ENCODE results near the gene MRPS25.

MRPS25 gene

DNA sequence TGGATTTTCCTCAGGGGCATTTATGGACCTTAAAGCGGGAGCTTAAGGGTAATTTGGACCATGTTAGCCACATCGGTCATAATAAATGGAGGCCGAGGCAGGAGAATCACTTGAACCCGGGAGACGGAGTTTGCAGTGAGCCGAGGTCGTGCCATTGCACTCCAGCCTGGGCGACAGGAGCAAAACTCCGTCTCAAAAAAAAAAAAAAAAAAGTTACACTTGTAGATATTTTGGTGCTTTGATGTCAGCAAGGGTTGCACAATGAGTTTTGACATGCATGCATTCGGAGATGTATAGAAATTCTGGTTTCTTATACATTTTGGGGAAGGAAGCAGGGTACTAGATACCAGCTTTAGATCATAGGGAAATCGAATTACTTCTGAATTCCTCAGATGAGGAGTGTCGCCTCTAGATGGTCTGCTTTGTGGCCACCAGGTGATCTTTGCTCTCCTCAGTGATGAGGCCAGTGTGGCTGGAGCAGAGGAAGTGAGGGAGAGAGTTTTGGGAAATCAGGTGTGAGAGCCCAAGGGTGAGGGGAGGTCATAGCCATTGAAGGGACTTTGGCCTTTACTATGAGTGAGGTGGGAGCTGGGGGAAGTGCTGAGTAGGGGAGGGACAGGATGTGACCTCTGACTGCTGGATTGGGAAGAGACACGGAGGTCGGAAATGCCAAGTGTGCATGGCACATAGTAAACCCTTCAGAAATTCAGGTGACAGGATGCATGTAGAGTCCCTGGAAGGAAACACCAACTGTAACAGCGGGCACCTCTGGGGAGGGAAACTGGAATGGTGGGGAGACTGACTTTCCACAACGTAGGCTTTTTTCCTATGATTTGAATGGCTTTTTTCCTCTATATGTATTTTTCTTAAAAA is 42.2 kb upstream of the MRPS25 start:
- no peak overlapping the region for H3K4me3 ChIP-seq (ENCODE audit: low read depth, low read length)
- no peak for DNase-seq (ENCODE audit: low read depth)
- no peak for TF ChIP-seq CTCF (IDR thresholded peaks at IDR 0.05; ENCODE audit: low read depth, low read length, missing control alignments)

- DNase-seq (ENCODE audit: low read depth): no peak
- H3K4me3 ChIP-seq (ENCODE audit: low read depth, low read length): no peak overlapping the region
- no peak for TF ChIP-seq CTCF (IDR thresholded peaks at IDR 0.05; ENCODE audit: low read depth, low read length, missing control alignments)
These were observed 37.7 kb upstream of the MRPS25 start for GRCh38 chr3:15102836-15103235.

- no peak overlapping the region for H3K4me3 ChIP-seq (ENCODE audit: low read depth, low read length)
- no peak for DNase-seq (ENCODE audit: low read depth)
- TF ChIP-seq CTCF (IDR thresholded peaks at IDR 0.05; ENCODE audit: low read depth, low read length, missing control alignments): no peak
These were observed 37.1 kb upstream of the MRPS25 start for GRCh38 chr3:15102256-15102655.

- no peak for DNase-seq (ENCODE audit: low read depth)
- peak overlapping the region; percentile 72 for H3K4me3 ChIP-seq (ENCODE audit: low read depth, low read length)
- no peak for TF ChIP-seq CTCF (IDR thresholded peaks at IDR 0.05; ENCODE audit: low read depth, low read length, missing control alignments)
These were observed 34.4 kb upstream of the MRPS25 start for GRCh38 chr3:15099364-15100098.

- peak within 1 kb of the TSS; percentile 72 for H3K4me3 ChIP-seq (ENCODE audit: low read depth, low read length)
- no peak for TF ChIP-seq CTCF (IDR thresholded peaks at IDR 0.05; ENCODE audit: low read depth, low read length, missing control alignments)
- peak; percentile 87 for DNase-seq (ENCODE audit: low read depth)
These were observed 33.6 kb upstream of the MRPS25 start, which contains the start of gene RBSN for GRCh38 chr3:15098503-15099363. TSS of gene RBSN (minus strand) at chr3:15099148. CDS start at chr3:15096120, 3,028 bp downstream.

- peak overlapping the region; percentile 72 for H3K4me3 ChIP-seq (ENCODE audit: low read depth, low read length)
- DNase-seq (ENCODE audit: low read depth): no peak
- TF ChIP-seq CTCF (IDR thresholded peaks at IDR 0.05; ENCODE audit: low read depth, low read length, missing control alignments): no peak
These were observed 32.8 kb upstream of the MRPS25 start for GRCh38 chr3:15097891-15098290.
